Neural crest cell (in vitro differentiated cells): ENCODE results near the gene MSL1. TPM values are rescaled to one million over a fixed set of nuclear protein-coding genes. Genes with fewer than 3 reads are reported as not detected.

Source experiments
- DNase-seq: peaks from one replicate; pipeline ENCODE4 v3.0.0; 2021; ENCODE audit warnings: low read depth, mixed read lengths, low spot score
- H3K27ac Mint-ChIP-seq: one replicate; pipeline ENCODE4 v1.8.0; 2021; ENCODE audit warnings: mild to moderate bottlenecking, mixed read lengths; ENCODE audit not compliant: unreplicated experiment
- H3K27me3 Mint-ChIP-seq: 2 replicates; pipeline ENCODE4 v1.8.0; 2021; ENCODE audit warnings: low read depth, mild to moderate bottlenecking, mixed read lengths
- H3K36me3 Mint-ChIP-seq: 2 replicates; pipeline ENCODE4 v1.8.0; 2021; ENCODE audit warnings: low read depth, mild to moderate bottlenecking, mixed read lengths
- H3K4me1 Mint-ChIP-seq: 2 replicates; pipeline ENCODE4 v1.8.0; 2021; ENCODE audit warnings: mixed read lengths
- H3K4me3 Mint-ChIP-seq: one replicate; pipeline ENCODE4 v1.8.0; 2021; ENCODE audit warnings: mild to moderate bottlenecking, mixed read lengths
- H3K9me3 Mint-ChIP-seq: 2 replicates; pipeline ENCODE4 v1.8.0; 2021; ENCODE audit warnings: mixed read lengths
- total RNA-seq: library from RNA; stranded (reverse); gene quantifications from 2 replicates; pipeline ENCODE4 v1.2.1, GENCODE V29; 2021
- TF ChIP-seq, protein P1 (sequence below): fragments of 200-600 bp; sonication (generic); conservative IDR thresholded peaks from 2 replicates; pipeline ENCODE4 v1.5.0; 2021; ENCODE audit warnings: antibody characterized with exemption, mild to moderate bottlenecking

MSL1 gene
- total RNA-seq, 1 donor from 2014 or later = 147 TPM

DNA sequence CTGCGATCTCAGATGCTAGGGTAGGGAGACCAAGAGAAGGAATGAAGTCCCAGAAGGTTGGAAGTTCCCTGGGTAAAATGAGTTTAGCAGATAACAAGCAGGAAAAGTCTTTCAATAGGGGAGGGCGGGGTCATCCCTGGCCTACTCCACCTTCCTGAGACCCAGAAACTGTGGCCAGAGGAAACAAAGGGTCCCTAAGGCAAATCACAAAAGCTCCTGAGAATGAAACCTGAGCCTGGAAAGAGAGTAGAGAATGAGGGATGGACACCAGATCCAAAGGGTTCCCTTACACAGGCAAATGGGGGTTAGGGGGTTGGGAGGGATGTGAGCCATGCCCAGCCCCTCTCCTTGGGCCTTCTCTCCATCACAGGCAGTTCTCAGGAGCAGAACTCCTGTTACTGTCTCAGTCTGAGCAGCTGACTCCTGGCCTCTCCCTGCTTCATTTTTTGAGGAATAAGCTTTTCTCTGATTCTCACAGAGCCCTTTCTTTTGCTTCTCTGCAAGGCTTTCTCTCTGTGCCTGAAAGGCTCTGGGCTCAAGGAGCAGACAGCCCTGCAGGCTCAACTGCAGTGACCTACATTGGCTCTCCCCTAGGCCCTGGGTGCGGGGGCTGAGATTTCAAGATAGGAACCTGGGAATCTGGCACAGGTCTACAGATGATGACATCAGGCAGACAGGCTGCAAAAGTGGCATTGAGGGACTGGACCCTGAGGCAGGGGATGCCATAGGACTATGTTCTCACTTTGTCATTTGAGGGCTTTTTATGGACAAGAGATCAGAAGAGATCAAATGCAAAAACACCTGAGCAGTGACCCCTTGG lies 11.5 kb upstream of the MSL1 start:
- TF ChIP-seq, protein P1, sequence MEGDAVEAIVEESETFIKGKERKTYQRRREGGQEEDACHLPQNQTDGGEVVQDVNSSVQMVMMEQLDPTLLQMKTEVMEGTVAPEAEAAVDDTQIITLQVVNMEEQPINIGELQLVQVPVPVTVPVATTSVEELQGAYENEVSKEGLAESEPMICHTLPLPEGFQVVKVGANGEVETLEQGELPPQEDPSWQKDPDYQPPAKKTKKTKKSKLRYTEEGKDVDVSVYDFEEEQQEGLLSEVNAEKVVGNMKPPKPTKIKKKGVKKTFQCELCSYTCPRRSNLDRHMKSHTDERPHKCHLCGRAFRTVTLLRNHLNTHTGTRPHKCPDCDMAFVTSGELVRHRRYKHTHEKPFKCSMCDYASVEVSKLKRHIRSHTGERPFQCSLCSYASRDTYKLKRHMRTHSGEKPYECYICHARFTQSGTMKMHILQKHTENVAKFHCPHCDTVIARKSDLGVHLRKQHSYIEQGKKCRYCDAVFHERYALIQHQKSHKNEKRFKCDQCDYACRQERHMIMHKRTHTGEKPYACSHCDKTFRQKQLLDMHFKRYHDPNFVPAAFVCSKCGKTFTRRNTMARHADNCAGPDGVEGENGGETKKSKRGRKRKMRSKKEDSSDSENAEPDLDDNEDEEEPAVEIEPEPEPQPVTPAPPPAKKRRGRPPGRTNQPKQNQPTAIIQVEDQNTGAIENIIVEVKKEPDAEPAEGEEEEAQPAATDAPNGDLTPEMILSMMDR = no peak
- Mint-ChIP-seq H3K9me3 (no peaks in the 10 kb centered on the region), H3K4me3 (peak overlapping the region; percentile 18), H3K4me1 (peaks cover 75% of the 10 kb centered on the region), H3K27me3 (peaks cover 15% of the 10 kb centered on the region), H3K27ac (peak overlapping the region; percentile 91), H3K36me3 (no peaks in the 10 kb centered on the region)
- DNase-seq = no peak

DNA sequence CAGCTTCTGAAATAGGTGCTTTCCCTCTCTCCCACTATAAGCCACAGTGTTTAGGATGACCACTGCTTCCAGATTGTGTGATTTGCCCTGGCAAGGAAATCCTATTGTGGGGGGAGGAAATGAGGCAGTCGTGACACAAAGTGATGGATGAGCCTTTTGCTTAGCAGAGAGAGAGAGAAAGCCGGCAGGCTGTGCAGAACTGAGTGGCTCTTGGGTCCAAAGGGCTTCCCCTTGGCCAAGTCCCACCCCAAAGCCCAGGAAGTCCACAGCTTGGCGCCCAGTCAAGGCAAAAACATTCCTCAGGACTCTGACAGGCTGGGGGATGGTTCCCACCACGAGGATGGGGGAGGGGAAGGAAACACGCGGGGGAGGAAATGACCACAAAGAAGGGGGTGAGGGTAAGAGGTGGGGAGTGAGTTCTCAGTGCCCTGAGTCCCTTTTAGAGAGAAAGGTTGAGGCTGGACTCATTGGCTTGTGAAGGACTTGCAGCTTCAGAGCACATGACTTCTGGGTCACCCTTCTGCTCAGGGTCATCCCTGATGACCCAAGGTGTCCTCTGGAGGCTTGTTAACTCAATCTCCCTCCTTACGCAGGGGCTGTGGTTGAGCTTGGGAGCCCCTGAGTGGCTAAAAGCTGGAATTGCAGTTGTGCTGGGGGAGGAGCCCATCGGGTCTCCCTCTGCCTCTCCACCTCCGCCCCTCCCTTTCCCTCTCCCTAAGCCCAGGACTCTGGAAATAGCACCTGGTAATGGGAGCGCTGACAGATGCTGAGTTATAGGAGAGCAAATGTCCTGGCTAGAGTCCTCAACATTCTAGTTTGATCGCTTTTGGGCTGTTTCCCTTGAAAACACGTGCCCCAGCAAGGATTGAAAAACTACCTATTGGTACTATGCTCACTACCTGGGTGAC lies 10.3 kb upstream of the MSL1 start:
- H3K4me3 Mint-ChIP-seq = peak overlapping the region; percentile 14
- peak; percentile 64 for DNase-seq
- no peaks in the 10 kb centered on the region for H3K9me3 Mint-ChIP-seq
- peaks cover 73% of the 10 kb centered on the region for H3K4me1 Mint-ChIP-seq
- peak overlapping the region; percentile 95 for H3K27ac Mint-ChIP-seq
- no peaks in the 10 kb centered on the region for H3K36me3 Mint-ChIP-seq
- H3K27me3 Mint-ChIP-seq = peaks cover 10% of the 10 kb centered on the region
- TF ChIP-seq, protein P1 = peak; percentile 73

DNA sequence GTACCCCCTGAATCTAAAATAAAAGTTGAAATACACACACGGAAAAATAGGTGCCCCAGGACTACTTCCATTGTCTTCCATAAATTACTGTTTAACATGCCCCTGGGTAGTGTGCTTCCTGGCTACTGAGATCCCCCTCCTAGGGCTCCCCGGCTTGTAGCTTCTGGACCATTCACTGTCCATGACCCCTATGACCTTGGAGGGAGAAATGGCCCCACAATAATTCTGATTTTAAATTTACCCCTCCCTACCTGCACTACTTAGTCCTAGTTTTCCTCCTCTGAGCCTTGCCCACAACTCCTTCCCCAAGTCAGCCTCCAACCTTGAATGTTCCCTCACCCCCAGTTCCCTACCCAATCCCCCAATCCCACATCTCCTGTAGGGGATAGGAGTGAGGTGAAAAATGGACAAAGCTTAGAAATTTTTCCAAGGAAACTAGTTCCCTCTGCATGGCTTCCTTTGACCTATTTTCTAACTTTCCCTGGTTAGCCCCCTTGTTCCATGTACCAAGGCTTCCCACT lies 9.5 kb upstream of the MSL1 start:
- Mint-ChIP-seq H3K4me3 (peak overlapping the region; percentile 14), H3K9me3 (no peaks in the 10 kb centered on the region), H3K27me3 (peaks cover 6% of the 10 kb centered on the region), H3K4me1 (peaks cover 65% of the 10 kb centered on the region), H3K36me3 (no peaks in the 10 kb centered on the region), H3K27ac (peak overlapping the region; percentile 12)
- TF ChIP-seq, protein P1 = no peak
- no peak for DNase-seq

DNA sequence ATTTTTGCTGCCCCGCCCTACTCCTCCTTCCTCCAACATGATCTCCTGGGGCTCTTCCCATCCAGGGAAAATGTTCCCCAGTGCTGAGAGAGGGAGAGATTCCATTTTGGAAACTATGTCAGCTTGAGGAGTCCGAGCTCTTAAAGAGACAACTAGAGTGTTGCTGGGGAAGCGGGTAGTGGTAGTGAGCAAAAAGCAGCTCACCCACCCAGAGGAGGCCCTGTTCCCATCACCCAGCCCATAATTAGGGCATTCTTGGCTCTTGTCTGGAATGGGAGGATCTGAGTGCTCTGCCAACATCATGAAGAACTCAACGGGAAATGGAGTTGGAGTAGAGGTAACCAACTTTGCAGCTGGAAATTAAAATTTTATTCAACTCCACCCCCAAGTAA lies 9.1 kb upstream of the MSL1 start:
- Mint-ChIP-seq H3K4me1 (peaks cover 61% of the 10 kb centered on the region), H3K4me3 (peak overlapping the region; percentile 85), H3K27me3 (peaks cover 4% of the 10 kb centered on the region), H3K9me3 (no peaks in the 10 kb centered on the region), H3K36me3 (no peaks in the 10 kb centered on the region), H3K27ac (peak overlapping the region; percentile 12)
- DNase-seq = no peak
- TF ChIP-seq, protein P1 = no peak

DNA sequence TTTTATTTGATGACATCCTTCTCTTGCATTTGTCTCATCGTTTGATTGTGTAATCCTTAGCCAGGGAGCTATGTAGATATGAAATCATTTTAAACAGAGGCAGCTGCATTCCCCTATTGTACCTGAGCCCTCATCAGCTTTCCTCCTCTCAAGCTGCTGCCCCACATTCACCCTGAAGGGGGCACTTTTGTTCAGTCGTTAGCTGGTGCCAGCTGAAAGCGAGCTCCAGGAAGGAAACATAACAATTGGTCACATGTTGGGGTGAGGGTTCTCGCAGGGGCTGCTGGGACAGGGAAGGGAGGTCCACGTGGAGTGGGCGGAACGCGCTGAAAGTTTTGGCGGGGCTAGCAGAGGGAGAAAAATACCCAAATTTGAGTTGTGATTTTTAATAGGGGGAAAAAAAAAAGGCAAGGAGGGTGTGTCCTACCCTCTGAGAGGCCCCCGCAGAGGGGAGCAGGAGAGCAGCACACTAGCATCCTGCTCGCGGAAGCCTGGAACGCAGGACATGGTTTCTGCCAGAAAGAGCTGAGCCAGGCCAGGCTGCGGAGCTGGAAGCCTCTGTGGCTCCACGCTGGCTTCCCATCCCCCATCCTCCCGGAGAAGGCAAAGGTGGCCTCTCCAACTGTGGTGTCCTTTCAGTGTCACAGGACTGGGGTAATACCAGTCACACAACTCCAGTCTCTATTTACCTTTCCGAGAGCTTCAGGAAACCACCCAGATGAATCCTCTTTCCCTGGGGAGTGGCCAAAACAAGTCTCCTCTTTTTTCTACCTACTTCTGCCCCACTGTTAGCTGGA lies 8.5 kb upstream of the MSL1 start:
- Mint-ChIP-seq H3K4me3 (peak overlapping the region; percentile 85), H3K9me3 (no peaks in the 10 kb centered on the region), H3K36me3 (no peaks in the 10 kb centered on the region), H3K27me3 (no peaks in the 10 kb centered on the region), H3K4me1 (peaks cover 59% of the 10 kb centered on the region), H3K27ac (peak overlapping the region; percentile 95)
- peak; percentile 87 for DNase-seq
- TF ChIP-seq, protein P1 = peak; percentile 80
